Stimulated activated CD8-positive, alpha-beta memory T cell treated with anti-CD3 and anti-CD28 coated beads, Interleukin-7, amount 100 ng/mL, for 48 hours (primary cell): ENCODE measurements around the gene LSP1.
A peak's percentile ranks its signal among the peaks of the same experiment; 100 is the strongest.
"Not testable (repeated sequence)": the region's sequence is repeated elsewhere in the genome, so short reads cannot be mapped to it uniquely, and the experiment has no call there.

Experiments used
- DNase-seq, 2 donors: peaks; one replicate each; pipeline ENCODE4 v3.0.0-alpha.2; 2020; ENCODE audit warnings: low read depth in 1 of 2; ENCODE audit errors: extremely low read depth in 1 of 2

LSP1 gene

DNA sequence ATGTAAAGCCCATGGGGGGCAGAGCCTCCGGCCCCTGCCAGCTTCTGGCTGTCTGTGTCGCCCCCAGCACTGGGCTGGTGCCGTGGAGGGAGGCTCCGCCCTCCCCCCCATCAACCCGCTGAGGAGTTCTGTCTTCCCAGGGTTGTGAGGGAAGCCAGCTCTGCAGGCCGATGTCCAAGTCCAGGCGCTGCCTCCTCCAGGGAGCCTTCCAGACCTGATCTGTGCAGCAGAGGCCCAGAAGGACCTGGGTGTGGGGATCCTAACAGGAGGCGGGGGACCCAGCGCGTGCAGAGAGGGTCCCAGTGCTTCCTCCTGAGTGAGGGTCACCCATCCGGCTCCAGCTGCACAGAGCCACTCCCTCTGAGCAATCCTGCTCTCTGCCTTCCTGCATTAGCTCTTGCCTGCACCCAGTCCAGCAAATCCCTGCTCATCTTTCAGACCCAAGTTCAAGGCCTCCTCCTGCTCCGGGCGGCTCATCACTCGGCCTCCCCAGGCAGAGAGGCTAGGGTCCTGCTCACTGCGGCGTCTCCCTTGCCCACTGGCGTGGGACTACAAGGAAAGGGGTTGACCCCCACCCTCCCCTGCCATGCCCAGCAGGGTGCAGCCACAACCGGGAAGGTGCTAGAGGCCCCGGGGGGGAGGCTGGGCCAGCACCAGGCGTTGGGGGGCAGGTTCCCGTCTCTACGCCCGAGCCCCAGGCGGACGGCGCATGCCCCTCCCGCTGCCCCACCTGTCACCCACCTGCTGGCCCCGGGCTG is 22.4 kb downstream of the LSP1 start:
- DNase-seq: no peak

- not testable (repeated sequence) for DNase-seq
These were observed 23.0 kb downstream of the LSP1 start for GRCh38 chr11:1875851-1876301.

DNA sequence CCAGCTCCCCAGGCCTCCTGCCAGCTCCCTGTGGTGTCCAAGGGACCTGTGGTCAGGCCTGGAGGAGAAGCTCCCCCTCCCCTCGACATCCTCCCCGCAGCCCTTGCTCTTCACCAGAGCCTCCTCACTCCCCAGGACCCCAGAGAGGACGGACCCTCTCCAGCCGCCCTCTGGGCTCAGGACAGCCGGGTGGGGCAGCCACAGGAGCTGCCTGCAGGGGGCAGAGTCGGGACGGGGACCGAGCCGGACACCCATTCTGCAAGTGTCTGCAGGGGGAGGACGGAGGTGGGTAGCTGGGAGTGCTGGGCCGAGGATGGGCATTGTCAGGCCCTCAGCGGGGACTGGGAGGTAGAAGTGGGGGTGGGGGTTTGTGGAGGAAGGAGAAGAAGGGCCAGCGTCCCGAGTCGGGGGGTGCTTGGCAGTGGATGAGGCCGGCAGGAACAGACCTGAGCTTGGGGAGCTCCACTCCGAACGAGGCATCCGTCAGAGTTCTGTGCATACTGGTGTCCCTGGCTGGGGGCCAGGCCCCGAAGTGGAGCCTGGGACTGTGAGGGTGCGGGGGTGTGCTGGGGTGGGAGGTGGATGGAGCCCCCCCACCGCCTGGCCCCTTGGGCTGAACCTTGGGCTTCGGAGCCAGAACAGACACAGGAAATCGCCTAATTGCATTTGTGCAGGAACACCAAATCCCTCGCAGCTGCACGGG is 23.6 kb downstream of the LSP1 start:
- DNase-seq: no peak

GRCh38 chr11:1877211-1878136 is 24.6 kb downstream of the LSP1 start:
- no peak for DNase-seq

- DNase-seq: no peak
These were observed 25.5 kb downstream of the LSP1 start for GRCh38 chr11:1878137-1879031.

DNA sequence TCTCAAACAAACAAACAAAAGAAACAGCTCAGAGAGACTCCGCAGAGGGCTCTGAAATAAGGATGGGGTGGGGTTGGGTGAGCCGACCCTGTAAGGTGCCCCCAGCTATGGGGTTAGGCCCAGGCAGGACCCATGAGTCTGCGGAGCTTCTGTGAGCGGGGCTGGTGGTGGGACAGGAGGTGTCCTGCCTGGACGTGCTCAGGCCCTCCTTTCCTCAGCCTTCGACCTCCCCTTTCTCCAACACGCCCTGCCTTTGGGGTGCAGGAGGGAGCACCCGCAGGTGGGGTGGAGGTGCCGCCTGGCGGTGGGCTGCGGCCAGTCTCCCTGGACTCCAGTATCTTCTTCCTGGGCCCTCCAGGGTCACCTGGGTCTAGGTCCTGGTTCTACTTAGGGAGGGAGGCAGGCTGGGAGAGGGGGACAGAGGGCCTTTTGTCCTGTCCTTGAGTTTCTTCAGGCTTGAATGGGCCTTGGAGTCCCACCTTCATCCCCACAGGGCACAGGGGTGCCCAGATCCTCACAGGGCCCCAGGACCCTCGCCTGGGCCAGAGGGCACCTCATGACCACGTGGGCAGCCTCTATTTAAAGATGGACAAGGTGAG is 26.6 kb downstream of the LSP1 start:
- DNase-seq: no peak

DNA sequence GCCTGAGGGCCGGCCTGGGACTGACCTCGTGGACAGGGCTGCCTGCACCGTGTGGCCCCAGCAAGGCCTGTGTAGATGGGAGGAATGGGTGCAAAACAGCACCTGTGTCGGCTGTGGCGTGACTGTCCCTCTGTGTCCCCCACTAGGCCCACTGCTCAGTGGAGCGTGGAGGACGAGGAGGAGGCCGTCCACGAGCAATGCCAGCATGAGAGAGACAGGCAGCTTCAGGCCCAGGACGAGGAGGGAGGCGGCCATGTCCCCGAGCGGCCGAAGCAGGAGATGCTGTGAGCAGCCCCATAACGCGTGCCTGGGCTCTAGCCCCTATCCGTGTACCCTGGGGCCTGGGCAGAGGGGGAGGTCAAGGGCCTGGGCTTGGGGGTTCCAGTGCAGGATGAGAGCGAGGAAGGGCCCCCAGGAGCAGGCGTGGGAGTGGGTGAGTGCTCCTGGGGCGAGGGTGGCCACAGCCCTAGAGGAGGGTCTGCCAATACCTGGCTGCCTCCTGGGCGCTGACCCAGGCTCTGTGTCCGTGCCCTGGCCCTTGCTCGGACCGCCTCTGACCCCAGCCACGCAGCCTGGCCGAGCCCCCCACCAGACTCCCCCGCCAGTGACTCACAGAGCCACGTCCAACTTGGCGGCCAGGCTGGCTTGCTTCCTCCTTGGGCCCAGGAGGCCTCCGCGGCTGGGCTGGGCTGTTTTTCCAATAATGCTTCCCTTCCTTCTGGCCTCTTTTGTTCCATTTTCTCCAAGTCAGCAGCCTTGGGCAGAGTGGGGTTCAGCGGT is 27.2 kb downstream of the LSP1 start:
- no peak for DNase-seq

- no peak for DNase-seq
These were observed 28.0 kb downstream of the LSP1 start for GRCh38 chr11:1880746-1881441.

DNA sequence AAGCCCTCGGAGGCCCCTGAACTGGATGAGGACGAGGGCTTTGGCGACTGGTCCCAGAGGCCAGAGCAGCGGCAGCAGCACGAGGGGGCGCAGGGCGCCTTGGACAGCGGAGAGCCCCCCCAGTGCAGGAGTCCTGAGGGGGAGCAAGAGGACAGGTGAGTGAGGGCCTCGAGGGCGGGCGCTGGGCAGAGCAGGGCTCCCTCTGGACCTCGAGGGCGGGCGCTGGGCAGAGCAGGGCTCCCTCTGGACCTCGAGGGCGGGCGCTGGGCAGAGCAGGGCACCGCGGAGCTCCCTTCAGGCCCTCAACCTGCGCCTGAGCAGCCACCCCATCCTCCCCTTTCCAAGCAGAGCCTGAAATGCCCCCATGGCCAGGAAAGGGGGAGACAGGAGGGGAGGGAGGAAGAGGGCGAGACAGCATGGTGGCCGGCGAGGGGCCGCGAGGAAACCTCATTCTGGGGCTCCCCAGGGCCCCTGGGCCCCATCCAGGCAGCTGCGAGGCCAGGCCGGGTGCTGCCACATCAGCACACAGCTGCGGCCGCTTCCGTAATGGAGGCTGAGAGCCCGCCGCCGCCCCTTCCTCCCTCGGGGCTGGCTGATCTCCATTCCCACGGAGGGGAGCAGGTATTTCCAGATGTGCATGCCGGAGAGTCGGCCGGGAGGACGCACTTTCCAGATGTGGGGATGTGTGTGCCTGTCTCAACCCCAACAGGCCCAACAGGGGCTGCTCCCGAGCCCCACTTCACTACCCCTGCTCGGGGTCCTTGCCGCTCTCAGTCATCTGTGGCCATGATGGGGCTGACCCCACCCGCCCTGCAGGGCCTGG is 28.8 kb downstream of the LSP1 start:
- no peak for DNase-seq

DNA sequence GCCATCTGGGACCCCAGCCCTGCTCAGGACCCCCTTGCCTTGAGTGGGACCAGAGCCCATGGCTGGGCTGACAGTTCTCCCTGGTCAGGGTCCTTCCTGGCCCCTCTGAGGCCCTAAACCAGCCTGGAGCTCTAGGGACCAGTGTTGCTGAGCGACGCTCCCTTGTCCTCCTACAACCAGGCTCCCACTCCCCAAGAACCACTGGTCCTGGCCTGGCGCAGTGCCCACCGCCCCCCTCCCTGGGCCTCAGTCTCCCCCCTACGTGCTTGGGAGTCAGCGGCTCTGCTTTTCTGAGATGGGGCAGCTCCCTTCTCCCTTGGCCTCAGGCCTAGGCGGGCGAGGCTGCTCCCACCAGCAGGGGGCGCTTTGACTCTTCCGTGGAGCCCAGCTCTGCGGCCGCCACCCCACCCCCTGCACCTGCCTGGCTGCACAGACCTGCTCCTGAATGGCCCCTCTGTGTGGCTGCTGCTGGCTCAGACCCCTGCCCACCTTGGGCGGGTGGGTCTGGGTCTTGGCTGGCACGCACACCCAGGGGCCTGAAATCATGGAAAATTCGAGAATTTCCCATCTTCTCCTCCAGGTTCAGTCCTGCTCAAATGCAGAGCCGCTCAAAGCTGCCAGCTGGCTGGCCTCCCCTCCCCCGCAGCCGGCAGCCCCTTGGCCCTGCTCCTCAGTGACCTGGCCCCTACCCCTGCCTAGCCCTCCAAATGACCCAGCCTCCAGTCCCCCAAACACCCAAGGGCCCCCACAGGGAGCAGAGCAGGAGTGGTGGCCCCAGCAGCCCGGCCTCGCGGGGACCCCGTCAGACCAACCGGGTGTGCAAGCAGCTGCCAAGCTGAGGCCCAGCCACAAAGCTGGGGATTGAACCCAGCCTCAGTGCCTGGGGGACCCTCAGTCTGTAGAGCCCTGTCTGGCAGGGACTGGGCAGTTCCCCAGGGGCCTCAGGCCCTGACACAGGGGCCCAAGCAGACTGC is 29.7 kb downstream of the LSP1 start:
- peak; percentile 59 to 61 for DNase-seq

- DNase-seq: no peak
These were observed 30.7 kb downstream of the LSP1 start for GRCh38 chr11:1883346-1884302.

DNA sequence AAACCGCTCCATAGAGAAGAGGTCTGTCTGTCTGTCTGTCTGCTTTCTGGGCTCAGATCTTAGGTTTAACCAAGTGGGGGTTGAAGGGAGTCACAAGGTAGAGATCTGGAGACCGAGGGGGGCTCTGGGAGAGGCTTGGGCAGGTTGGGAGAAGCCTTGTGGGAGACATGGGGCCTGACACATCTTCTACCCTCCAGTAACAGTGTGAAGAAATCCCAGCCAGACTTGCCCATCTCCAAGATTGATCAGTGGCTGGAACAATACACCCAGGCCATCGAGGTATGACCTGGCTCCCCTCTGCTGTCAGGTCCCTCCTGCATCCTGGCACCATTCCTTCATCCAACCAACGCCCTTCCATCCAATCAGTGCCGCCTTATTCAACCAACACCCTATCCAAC is 31.4 kb downstream of the LSP1 start:
- DNase-seq: no peak

- not testable (repeated sequence) for DNase-seq
These were observed 33.7 kb downstream of the LSP1 start for GRCh38 chr11:1886551-1886950.

DNA sequence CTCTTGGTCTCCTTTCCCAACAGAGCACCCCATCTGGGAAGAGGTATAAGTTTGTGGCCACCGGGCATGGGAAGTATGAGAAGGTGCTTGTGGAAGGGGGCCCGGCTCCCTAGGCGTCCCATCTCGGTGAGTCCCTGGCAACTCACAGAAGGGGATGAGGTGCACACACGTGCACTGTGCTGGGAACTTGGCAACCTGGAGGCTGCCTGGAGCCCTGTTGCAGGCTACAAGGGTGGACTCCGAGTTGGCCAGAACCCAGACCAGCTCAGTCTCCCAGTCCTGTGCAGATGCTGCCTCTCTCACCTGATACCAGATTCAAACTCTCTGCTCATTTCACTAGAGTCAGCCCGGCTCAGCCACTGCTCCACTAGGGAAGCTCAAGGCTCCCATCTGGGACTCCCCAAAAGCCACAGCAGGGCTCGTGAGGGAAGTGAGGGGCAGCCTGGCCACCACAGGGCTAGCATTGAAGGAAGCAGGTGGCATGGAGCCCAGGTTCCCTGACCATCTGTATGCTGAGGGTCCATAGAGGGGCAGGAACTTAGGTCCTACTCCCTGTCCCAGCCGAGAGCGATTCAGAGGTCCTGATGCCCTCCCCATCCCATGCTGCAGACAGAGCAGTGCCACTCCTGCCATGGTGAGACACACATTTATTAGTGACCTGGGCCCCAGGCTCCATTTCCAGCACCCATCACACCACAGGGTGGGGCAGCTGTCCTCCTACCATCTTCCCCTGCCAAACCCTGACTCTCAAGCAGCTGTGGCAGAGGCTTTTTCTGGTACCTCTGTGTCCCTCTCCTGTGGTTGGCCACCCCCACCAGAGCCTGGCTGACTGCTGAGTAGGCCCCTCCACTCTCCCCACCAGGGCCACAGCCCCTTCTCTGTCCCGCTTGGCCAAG is 34.8 kb downstream of the LSP1 start:
- DNase-seq: no peak
